T-helper 17 cell (primary cell): Measurements from ENCODE around the gene SLC38A4. TPM values are rescaled to one million over a fixed set of nuclear protein-coding genes. Genes with fewer than 3 reads are reported as not detected.

Source experiments
- ATAC-seq: fragments of 150-1000 bp; cut with Tn5 transposase; 2 replicates; pipeline ENCODE4 v1.10.0; 2021; ENCODE audit warnings: mild to moderate bottlenecking, moderate library complexity
- DNase-seq, 3 donors: peaks; one replicate each; pipeline versions ENCODE4 v3.0.0 to v3.0.0-alpha.2; 2020 to 2021
- H3K9me3 ChIP-seq: one replicate; pipeline ENCODE4 v1.7.0; 2013; ENCODE audit warnings: low read length, mild to moderate bottlenecking; ENCODE audit not compliant: control insufficient read depth, poor library complexity, severe bottlenecking
- H3K27ac Mint-ChIP-seq: one replicate; pipeline ENCODE4 v1.8.0; 2022; ENCODE audit warnings: mild to moderate bottlenecking, moderate library complexity, mixed read lengths
- H3K27me3 Mint-ChIP-seq: one replicate; pipeline ENCODE4 v1.8.0; 2022; ENCODE audit warnings: mixed read lengths
- H3K36me3 Mint-ChIP-seq: one replicate; pipeline ENCODE4 v1.8.0; 2022; ENCODE audit warnings: low read depth, mixed read lengths
- H3K4me1 Mint-ChIP-seq: one replicate; pipeline ENCODE4 v1.8.0; 2022; ENCODE audit warnings: mild to moderate bottlenecking, mixed read lengths
- H3K4me3 Mint-ChIP-seq: one replicate; pipeline ENCODE4 v1.8.0; 2022; ENCODE audit warnings: mild to moderate bottlenecking, moderate library complexity, mixed read lengths
- total RNA-seq, 4 donors: library from RNA in 2 of 4; stranded (reverse) in 2 of 4; gene quantifications; one replicate each; pipeline ENCODE4 v1.2.3 and lab custom pipeline; 2022 to 2026

The SLC38A4 gene
- total RNA-seq, 2 donors from 2014 or later, result not detected

GRCh38 chr12:46783871-46784270 lies 41.9 kb downstream of the SLC38A4 start:
- no peaks in the 10 kb centered on the region for H3K4me1 Mint-ChIP-seq
- H3K27ac Mint-ChIP-seq, result no peak overlapping the region
- H3K27me3 Mint-ChIP-seq, result peaks cover 23% of the 10 kb centered on the region
- ATAC-seq (no peak), DNase-seq (no peak)
- H3K9me3 ChIP-seq, result no peaks in the 10 kb centered on the region
- H3K36me3 Mint-ChIP-seq, result no peaks in the 10 kb centered on the region
- H3K4me3 Mint-ChIP-seq, result no peak overlapping the region

GRCh38 chr12:46779879-46780278 lies 45.9 kb downstream of the SLC38A4 start:
- no peak overlapping the region for H3K27ac Mint-ChIP-seq
- no peak overlapping the region for H3K4me3 Mint-ChIP-seq
- DNase-seq (no peak), ATAC-seq (no peak)
- no peaks in the 10 kb centered on the region for H3K9me3 ChIP-seq
- peaks cover 33% of the 10 kb centered on the region for H3K27me3 Mint-ChIP-seq
- no peaks in the 10 kb centered on the region for H3K36me3 Mint-ChIP-seq
- no peaks in the 10 kb centered on the region for H3K4me1 Mint-ChIP-seq

- DNase-seq, result no peak
- H3K4me1 Mint-ChIP-seq, result no peaks in the 10 kb centered on the region
- ATAC-seq, result no peak
- H3K36me3 Mint-ChIP-seq, result no peaks in the 10 kb centered on the region
- no peak overlapping the region for H3K4me3 Mint-ChIP-seq
- H3K9me3 ChIP-seq, result no peaks in the 10 kb centered on the region
- H3K27me3 Mint-ChIP-seq, result peaks cover 33% of the 10 kb centered on the region
- no peak overlapping the region for H3K27ac Mint-ChIP-seq
These were observed 46.7 kb downstream of the SLC38A4 start for GRCh38 chr12:46779063-46779462.

GRCh38 chr12:46778415-46778814 lies 47.4 kb downstream of the SLC38A4 start:
- Mint-ChIP-seq H3K36me3 (no peaks in the 10 kb centered on the region), H3K27me3 (peaks cover 30% of the 10 kb centered on the region), H3K4me1 (no peaks in the 10 kb centered on the region), H3K4me3 (no peak overlapping the region), H3K27ac (no peak overlapping the region)
- DNase-seq (no peak), ATAC-seq (no peak)
- no peaks in the 10 kb centered on the region for H3K9me3 ChIP-seq

- peaks cover 34% of the 10 kb centered on the region for H3K27me3 Mint-ChIP-seq
- no peaks in the 10 kb centered on the region for H3K4me1 Mint-ChIP-seq
- H3K9me3 ChIP-seq, result no peaks in the 10 kb centered on the region
- DNase-seq (no peak), ATAC-seq (no peak)
- H3K4me3 Mint-ChIP-seq, result no peak overlapping the region
- H3K27ac Mint-ChIP-seq, result no peak overlapping the region
- no peaks in the 10 kb centered on the region for H3K36me3 Mint-ChIP-seq
These were observed 48.2 kb downstream of the SLC38A4 start for GRCh38 chr12:46777587-46777986.

GRCh38 chr12:46775796-46776195 lies 50.0 kb downstream of the SLC38A4 start:
- Mint-ChIP-seq H3K27ac (no peak overlapping the region), H3K36me3 (no peaks in the 10 kb centered on the region), H3K4me1 (no peaks in the 10 kb centered on the region), H3K27me3 (peaks cover 49% of the 10 kb centered on the region), H3K4me3 (no peak overlapping the region)
- ATAC-seq (no peak), DNase-seq (no peak)
- H3K9me3 ChIP-seq, result no peaks in the 10 kb centered on the region

GRCh38 chr12:46774322-46774633 lies 51.5 kb downstream of the SLC38A4 start:
- Mint-ChIP-seq H3K27me3 (peaks cover 38% of the 10 kb centered on the region), H3K36me3 (no peaks in the 10 kb centered on the region), H3K4me3 (no peak overlapping the region), H3K4me1 (no peaks in the 10 kb centered on the region), H3K27ac (no peak overlapping the region)
- ATAC-seq (no peak), DNase-seq (no peak)
- H3K9me3 ChIP-seq, result no peaks in the 10 kb centered on the region

- Mint-ChIP-seq H3K4me1 (no peaks in the 10 kb centered on the region), H3K27me3 (peaks cover 38% of the 10 kb centered on the region), H3K36me3 (no peaks in the 10 kb centered on the region), H3K4me3 (no peak overlapping the region), H3K27ac (no peak overlapping the region)
- ATAC-seq, result no peak
- DNase-seq, result no peak
- H3K9me3 ChIP-seq, result no peaks in the 10 kb centered on the region
These were observed 52.0 kb downstream of the SLC38A4 start for GRCh38 chr12:46773586-46774321.

- Mint-ChIP-seq H3K4me1 (no peaks in the 10 kb centered on the region), H3K27me3 (peaks cover 45% of the 10 kb centered on the region), H3K36me3 (no peaks in the 10 kb centered on the region), H3K27ac (no peak overlapping the region), H3K4me3 (no peak overlapping the region)
- ATAC-seq (no peak), DNase-seq (no peak)
- no peaks in the 10 kb centered on the region for H3K9me3 ChIP-seq
These were observed 54.4 kb downstream of the SLC38A4 start for GRCh38 chr12:46771268-46771827.

- H3K4me1 Mint-ChIP-seq, result no peaks in the 10 kb centered on the region
- ATAC-seq (no peak), DNase-seq (no peak)
- no peak overlapping the region for H3K27ac Mint-ChIP-seq
- H3K27me3 Mint-ChIP-seq, result peaks cover 46% of the 10 kb centered on the region
- no peaks in the 10 kb centered on the region for H3K36me3 Mint-ChIP-seq
- no peaks in the 10 kb centered on the region for H3K9me3 ChIP-seq
- H3K4me3 Mint-ChIP-seq, result no peak overlapping the region
These were observed 55.2 kb downstream of the SLC38A4 start for GRCh38 chr12:46770501-46771183.

- Mint-ChIP-seq H3K4me3 (no peak overlapping the region), H3K27me3 (peaks cover 28% of the 10 kb centered on the region), H3K27ac (no peak overlapping the region), H3K4me1 (no peaks in the 10 kb centered on the region), H3K36me3 (peaks cover 2% of the 10 kb centered on the region)
- H3K9me3 ChIP-seq, result no peaks in the 10 kb centered on the region
- no peak for ATAC-seq
- no peak for DNase-seq
These were observed 61.8 kb downstream of the SLC38A4 start for GRCh38 chr12:46764005-46764404.

- Mint-ChIP-seq H3K27me3 (peaks cover 24% of the 10 kb centered on the region), H3K4me3 (no peak overlapping the region), H3K36me3 (peaks cover 2% of the 10 kb centered on the region), H3K4me1 (no peaks in the 10 kb centered on the region), H3K27ac (no peak overlapping the region)
- no peaks in the 10 kb centered on the region for H3K9me3 ChIP-seq
- DNase-seq (no peak), ATAC-seq (no peak)
These were observed 62.6 kb downstream of the SLC38A4 start for GRCh38 chr12:46763230-46763629.

GRCh38 chr12:46754550-46754949 lies 71.2 kb downstream of the SLC38A4 start:
- DNase-seq (no peak), ATAC-seq (no peak)
- H3K9me3 ChIP-seq, result no peaks in the 10 kb centered on the region
- peaks cover 7% of the 10 kb centered on the region for H3K4me1 Mint-ChIP-seq
- H3K27ac Mint-ChIP-seq, result no peak overlapping the region
- no peaks in the 10 kb centered on the region for H3K36me3 Mint-ChIP-seq
- no peak overlapping the region for H3K4me3 Mint-ChIP-seq
- H3K27me3 Mint-ChIP-seq, result no peaks in the 10 kb centered on the region

GRCh38 chr12:46752396-46752795 lies 73.4 kb downstream of the SLC38A4 start:
- ATAC-seq, result peak; percentile 48
- H3K27me3 Mint-ChIP-seq, result no peaks in the 10 kb centered on the region
- peaks cover 7% of the 10 kb centered on the region for H3K4me1 Mint-ChIP-seq
- no peaks in the 10 kb centered on the region for H3K36me3 Mint-ChIP-seq
- no peak overlapping the region for H3K4me3 Mint-ChIP-seq
- H3K9me3 ChIP-seq, result no peaks in the 10 kb centered on the region
- H3K27ac Mint-ChIP-seq, result no peak overlapping the region
- DNase-seq, result no peak
